Epithelial cell of proximal tubule (primary cell): ENCODE results near the gene ERV3-1. TPM values are rescaled to one million over a fixed set of nuclear protein-coding genes. Genes with fewer than 3 reads are reported as not detected.
"Not testable (repeated sequence)": the region's sequence is repeated elsewhere in the genome, so short reads cannot be mapped to it uniquely, and the experiment has no call there.

Experiments used
- DNase-seq: peaks from one replicate; pipeline ENCODE4 v3.0.0-alpha.2; 2011; ENCODE audit warnings: low read depth
- H3K4me3 ChIP-seq: 2 replicates; pipeline ENCODE4 v1.5.1; 2011; ENCODE audit warnings: low read depth, mild to moderate bottlenecking, low read length
- total RNA-seq: library from RNA; depleted of rRNA; stranded (reverse); fragments of >200 nt; gene quantifications from 2 replicates; pipeline ENCODE4 v1.2.3, GENCODE V29; 2015
- TF ChIP-seq, protein P1 (sequence below): conservative IDR thresholded peaks from 2 replicates; pipeline ENCODE4 v1.5.1; 2012; ENCODE audit warnings: low read depth, mild to moderate bottlenecking, low read length

The ERV3-1 gene
- total RNA-seq, 1 donor from 2014 or later, result 9.7 TPM

DNA sequence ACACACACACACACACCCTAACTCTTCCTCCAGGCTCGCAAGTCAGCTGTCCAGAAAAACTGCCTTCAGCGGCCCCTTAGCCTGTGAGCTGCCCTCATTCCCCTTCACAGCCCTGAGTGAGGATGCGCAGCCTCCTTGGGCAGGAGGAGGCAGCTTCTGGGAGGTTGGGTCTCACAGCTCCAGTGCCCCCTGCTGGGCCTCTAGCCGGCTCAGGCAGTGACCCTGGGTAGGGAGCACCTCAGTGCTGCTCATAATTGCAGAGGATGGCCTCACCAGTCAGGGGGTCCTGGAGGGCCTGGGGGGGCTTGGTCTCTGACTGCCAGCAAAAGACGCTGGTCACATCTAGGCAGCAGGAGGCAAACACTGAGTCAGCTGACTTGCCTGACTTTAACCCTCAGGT lies 59.7 kb downstream of the ERV3-1 start:
- TF ChIP-seq, protein P1, sequence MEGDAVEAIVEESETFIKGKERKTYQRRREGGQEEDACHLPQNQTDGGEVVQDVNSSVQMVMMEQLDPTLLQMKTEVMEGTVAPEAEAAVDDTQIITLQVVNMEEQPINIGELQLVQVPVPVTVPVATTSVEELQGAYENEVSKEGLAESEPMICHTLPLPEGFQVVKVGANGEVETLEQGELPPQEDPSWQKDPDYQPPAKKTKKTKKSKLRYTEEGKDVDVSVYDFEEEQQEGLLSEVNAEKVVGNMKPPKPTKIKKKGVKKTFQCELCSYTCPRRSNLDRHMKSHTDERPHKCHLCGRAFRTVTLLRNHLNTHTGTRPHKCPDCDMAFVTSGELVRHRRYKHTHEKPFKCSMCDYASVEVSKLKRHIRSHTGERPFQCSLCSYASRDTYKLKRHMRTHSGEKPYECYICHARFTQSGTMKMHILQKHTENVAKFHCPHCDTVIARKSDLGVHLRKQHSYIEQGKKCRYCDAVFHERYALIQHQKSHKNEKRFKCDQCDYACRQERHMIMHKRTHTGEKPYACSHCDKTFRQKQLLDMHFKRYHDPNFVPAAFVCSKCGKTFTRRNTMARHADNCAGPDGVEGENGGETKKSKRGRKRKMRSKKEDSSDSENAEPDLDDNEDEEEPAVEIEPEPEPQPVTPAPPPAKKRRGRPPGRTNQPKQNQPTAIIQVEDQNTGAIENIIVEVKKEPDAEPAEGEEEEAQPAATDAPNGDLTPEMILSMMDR, result peak; percentile 38
- DNase-seq, result no peak
- H3K4me3 ChIP-seq, result no peak overlapping the region

DNA sequence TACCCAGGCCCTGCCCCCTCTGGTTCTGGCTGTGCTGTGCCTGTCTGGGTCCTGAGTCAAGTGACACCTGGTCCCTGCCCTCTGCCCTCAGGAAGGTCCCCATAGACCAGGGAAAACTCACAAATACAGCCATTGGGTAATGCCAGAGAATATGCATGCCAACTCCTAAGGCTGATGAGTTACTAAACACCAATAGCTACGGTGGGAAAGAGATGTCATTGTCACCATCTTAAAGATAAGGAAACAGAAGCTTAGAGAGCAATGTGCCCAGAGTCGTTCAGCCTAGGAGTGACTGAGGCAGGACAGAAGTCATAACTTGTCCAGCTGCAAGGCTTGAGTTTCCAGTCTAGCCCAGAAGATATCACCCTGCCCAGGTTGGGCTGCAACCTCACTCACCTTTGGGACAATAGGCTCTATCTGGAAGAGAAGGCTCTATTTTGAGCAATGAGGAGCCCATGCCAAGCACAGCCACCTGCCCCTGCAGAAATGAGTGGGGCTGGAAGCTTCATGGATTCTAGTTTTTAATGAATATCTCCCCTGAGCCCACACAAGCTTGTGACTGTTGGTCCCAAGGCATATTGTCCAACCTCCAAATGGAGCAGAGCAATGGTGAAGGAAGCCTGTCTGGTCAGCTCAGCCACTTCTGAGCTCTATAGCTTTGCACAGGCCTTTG lies 60.8 kb downstream of the ERV3-1 start:
- TF ChIP-seq, protein P1, result no peak

DNA sequence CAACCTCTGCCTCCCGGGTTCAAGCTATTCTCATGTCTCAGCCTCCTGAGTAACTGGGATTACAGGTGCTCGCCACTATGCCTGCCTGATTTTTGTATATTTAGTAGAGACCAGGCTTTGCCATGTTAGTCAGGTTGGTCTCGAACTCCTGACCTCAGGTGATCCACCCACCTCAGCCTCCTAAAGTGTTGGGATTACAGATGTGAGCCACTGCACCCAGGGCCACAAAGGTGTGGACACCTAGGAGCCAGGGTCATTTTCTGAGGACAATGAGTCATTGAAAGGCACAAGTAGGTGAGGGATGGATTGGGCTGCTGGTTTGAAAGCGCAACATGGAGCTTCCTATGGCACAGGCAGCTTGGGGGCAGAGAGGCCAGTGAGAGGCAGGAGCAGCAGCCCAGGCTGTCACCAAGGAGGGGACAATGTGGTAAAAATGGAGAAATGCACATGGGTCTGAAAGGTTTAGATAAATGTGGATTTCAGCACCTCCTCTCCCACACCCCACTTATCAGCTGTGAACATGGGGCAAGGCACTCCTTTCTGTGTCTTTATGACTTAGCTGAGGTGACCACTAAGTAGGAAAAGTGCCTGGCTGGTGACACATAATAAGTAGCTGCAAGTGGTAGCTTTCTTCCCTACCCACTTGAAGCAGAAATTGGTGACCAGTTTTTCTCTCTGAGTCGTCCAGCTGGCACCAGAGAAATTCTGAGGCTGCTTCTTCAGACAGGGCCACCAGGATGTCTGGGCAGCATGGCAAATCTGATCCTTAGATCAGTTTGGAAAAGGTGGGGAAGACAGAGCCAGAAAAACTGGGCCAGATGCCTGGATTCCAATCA lies 61.6 kb downstream of the ERV3-1 start:
- not testable (repeated sequence) for DNase-seq, H3K4me3 ChIP-seq

More for the DNA sequence above, 60.8 kb downstream of the ERV3-1 start:
- H3K4me3 ChIP-seq, result no peak overlapping the region
- no peak for DNase-seq

Other genes with a start within 250 kb of the ERV3-1 start
- gene ZNF138, start 212.3 kb downstream of the ERV3-1 start, total RNA-seq, result 6.6 and 7.7 TPM in 2 replicates
- gene ZNF273, start 103.4 kb downstream of the ERV3-1 start, total RNA-seq, result 6.3 and 9.8 TPM in 2 replicates
- gene ZNF117, start 15.7 kb downstream of the ERV3-1 start, total RNA-seq, result 2.0 and 3.6 TPM in 2 replicates